CD4-positive, alpha-beta T cell treated with Interleukin-6 at 100 ng/mL for 8 hours (primary cell): ENCODE results near the gene CACNA1A.
"Not testable (repeated sequence)": the region's sequence is repeated elsewhere in the genome, so short reads cannot be mapped to it uniquely, and the experiment has no call there.

ENCODE experiments used
- DNase-seq: peaks from one replicate; pipeline ENCODE4 v3.0.0-alpha.2; 2020; ENCODE audit warnings: mixed read lengths, low spot score

CACNA1A gene

DNA sequence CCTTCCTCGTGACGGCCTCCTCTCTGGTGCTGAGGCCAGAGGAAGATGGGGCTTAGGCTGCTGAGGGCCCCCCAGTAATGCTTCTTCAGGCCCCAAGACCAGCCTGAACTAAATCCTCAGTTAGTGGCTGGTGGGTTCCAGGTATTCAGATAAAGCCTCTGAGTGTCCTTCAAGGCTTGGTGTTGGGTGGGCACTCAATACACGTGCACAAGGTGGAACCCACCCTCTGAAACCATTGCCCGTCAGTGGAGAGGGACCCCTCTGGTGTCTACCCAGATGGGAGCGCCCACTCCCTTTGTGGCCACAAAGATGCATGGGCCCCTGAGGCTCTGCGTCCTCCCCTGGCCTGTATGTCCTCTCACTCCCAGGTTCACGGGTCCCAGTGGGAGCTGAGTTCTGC lies 277.0 kb downstream of the CACNA1A start:
- no peak for DNase-seq

DNA sequence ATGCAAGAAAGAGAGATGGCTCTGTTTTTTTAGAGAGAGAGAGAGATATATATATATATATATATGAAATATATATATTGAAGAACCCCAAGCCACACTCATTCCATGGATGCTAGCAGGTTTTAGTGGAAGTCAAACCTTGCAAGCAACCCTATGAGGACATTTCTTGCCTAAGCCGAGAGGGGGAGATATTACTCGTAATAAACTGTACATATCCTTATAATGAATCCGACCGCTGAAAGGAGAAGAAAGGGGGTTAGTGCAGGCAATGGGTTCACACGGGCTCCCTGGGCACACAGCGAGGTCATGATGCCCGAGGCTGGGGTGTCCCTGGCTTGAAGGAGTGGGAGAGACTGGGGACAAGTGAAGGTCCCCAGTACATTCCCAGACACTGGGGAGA lies 277.7 kb downstream of the CACNA1A start:
- no peak for DNase-seq

DNA sequence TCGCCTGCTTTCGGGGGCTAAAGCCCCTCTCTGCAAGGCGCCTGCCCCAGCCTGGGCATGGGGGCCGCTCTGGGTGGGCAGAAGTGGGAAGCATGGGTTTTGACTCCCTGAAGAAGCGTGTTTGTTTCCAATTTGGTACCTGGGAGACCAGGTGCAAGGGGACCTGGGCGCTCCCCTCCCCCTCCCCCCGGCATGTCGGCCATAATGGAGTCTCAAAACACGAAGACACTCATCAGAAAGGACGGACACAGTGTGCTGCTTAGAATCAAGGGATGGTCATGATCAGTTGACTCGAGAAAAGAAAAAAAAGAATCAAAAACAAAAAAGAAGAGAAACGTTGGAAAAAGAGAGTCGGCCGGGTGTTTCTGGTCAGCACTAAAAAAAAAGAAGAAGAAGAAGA lies 279.3 kb downstream of the CACNA1A start:
- DNase-seq: no peak

DNA sequence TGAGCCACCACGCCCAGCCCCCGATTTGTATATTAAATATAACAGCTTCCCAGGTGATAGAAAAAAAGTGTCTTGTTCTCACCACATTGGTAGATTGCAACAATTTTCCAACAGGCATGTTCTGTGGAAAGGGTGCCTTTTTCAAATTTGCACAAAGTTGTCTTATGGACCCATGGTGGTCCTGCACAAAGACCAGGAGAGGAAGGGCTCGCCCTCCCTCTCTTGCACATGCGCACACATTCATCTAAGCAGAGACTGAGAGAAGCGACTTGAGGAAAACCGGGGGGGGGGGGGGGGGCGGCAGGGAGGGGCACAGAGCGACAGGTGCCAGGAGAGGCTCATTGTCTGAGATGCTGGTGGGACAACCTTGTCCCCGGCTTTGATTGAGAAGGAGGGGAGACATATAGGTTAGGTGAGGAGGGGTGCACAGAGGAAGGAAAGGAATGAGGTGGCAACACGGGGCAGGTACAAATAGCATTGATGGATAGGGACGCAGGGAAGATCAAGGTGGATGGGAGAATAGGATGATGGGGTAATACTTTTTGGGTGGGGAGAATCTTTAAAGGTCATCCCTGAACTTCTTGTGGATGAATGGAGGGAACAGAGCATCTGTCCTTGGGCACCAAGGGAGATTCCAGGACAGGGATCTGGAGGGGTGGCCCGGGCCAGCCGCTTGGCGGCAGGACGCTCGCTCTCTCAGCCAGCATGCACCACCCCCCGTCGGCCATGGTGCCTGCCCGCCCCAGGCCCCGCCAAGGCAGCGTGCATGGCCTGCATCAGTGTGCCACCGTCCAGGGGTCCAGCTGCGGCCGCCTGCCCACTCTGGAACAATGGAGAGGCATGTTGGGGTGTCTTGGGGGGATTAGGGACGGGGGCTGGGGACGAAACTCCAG lies 280.1 kb downstream of the CACNA1A start:
- DNase-seq: no peak

DNA sequence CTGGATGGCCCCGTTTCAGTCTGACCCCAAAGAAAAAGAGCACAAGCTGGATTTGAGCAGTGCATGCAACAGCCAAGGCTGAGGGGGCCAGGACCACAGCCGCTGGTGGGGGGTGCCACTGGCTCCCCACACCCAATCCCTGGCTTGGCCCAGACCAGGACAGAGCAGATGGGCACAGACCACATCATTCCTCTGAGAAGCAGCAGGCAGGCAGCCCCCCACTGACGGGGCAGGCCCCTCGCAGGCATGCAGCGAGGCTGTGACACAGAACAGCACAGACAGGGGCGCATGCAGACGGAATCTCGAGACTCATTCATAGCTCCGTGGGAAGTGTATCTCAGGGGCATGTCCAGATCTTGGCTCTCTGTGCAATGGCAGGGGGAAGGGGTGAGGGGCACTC lies 281.2 kb downstream of the CACNA1A start:
- no peak for DNase-seq

DNA sequence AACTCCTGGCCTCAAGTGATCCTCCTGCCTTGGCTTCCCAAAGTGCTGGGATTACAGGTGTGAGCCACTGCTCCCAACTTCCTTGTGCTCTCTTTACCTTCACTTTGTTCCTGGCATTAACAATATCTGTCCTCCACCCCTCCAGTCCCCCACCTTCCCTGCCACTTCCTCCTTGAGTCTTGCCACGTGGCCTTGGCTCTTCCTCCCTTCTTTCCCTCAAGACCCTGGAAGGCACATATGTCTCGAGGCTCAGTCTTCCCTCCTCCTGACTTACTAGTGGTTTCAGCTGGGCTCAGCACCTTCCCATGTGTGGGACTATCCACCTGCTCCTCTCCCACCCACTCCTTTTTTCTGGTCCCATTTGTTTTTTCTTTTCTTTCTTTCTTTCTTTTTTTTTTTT lies 285.4 kb downstream of the CACNA1A start:
- no peak for DNase-seq

DNA sequence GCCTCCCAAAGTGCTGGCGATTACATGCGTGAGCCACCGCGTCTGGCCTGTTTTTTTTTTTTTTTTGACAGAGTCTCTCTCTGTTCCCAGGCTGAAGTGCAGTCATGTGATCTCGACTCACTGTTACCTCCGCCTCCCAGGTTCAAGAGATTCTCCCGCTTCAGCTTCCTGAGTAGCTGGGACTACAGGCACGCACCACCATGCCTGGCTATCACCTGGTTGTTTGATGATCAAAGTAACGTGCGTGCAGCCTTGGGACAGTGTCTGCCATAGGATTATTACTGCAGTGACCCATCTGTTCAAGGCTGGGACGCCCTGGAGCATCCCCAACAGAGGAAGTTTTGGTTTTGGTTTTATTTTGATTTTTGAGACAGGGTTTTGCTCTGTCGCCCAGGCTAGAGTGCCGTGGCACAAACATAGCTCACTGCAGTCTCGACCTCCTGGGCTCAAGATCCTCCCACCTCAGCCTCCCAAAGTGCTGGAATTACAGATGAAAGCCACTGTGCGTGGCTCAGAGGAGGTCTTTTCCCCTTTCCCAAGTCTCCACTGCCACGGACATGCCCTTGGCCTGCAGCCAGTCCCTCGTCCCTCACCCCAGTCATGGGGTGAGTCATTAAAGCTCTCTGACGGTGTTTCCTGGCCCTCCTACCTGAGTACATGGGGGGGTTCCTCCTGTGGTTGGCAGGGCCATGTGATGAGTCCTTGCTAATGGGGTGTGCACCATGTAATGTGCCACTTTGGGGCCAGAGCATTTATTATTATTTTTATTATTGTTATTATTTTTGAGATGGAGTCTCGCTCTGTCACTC lies 290.5 kb downstream of the CACNA1A start:
- peak; percentile 53 for DNase-seq

DNA sequence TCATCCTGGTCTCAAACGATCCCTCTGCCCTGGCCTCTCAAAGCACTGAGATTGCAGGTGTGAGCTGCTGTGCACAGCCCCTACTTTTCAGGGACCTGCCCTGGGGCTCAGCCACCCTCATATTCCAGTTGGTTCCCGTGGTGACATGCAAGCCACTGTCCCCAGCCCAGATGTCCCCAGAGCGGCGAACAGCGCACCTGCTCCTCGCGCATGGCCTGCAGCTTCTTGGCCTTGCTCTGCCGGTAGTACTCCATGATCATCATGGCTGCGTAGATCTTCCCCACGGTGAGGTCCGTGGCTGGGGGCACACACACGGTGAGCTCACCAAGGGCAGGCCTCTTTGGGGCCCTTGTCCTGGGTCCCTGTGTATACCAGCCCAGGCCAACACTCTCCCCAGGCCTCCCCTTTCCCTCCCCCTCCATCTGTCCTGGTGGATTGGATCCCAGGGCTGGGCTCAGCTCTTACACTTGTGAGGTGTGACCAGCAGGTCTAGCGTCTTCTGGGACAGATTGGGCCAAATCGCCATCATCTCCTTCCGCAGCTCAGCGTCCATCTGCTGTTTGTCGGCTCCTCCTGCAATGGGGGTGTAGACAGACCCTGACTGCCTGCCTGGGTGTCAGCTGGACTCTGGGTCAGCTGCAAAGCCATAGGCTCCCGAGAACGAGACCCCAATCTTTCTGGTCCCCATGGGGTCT lies 292.1 kb downstream of the CACNA1A start:
- DNase-seq: no peak

DNA sequence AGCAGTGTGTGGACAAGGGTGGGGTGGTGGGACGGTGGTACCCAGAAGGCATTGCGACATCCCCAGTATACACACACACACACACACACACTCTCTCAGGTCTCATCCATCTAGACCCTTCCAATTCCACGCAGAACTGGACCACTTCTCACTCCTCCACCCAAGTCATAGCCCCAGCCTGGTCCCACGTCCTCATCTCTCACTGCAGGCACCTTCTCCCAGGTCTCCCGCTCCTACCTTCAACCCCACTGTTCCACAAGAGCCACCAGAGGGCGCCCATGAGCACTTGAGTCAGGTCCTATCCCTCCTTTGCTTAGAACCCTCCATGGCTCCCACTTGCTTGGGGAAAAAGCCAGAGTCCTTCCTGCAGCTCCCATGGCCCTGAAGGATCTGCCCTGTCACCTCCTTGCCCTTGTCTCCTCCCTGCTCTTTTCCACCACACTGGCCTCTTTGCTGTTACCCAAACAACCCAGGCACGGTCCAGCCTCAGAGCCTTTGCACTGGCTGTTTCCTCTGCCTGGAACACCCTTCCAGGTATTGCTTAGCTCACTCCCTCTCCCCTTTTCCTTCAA lies 293.4 kb downstream of the CACNA1A start:
- DNase-seq: peak; percentile 75

DNA sequence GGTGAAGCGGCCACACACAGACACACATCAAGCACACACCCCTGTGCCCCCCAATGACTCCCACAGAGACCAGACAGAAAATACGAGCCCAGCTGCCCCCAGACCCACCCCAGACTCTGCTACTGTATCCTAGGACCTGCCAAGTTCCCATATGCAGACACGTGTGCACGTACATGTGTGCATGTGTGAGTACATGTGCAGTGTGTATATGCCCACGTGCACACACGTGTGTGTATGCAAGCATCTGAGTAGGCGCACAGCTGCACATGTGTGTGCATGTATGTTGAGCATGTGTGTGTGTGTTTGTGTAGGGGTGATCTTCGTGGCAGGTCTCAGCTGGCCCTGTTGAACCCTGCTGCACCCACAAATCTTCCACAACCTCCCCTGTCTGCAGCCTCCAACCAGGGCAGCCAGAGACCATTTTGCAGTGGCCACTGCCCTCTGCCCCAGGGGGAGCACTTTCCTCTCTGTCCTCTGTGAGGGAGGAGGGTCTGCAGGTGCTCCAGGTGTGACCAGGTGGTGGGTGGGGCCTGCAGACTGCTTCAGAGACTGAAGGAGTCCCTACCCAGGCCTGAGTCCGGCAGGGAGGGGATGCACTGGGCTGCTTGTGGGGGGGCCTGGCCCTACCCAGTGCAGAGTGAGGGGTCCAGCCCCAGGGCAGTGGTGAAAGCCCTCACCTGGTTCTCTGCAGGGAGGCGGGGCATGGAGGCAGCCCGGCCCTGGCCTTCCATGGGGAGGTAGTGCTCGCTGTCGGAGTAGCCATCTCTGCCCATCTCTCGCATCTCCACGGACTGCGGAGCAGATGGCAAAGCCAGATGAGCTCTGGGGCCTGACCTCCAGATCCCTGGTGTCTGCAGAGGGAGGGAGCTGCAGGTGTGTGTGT lies 294.6 kb downstream of the CACNA1A start:
- no peak for DNase-seq

DNA sequence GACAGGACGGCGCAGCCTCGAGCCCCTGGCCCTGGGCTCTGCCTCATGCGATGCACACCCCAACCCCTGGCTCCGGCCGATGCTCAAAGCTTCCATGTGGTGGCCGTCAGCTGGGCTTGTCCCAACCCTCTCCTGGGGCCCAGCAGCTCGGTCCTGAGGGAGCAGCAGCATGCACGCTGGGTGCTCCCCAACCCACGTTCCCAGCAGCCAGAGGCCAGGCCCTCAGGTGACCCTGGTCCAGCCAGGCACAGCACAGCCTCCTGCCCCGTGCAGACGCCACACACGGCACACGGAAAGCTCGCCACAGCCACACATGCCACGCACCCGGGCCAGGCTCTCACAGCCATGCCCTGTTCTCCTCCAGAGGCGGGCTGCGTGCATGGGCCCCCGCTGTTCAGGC lies 295.3 kb downstream of the CACNA1A start:
- no peak for DNase-seq

DNA sequence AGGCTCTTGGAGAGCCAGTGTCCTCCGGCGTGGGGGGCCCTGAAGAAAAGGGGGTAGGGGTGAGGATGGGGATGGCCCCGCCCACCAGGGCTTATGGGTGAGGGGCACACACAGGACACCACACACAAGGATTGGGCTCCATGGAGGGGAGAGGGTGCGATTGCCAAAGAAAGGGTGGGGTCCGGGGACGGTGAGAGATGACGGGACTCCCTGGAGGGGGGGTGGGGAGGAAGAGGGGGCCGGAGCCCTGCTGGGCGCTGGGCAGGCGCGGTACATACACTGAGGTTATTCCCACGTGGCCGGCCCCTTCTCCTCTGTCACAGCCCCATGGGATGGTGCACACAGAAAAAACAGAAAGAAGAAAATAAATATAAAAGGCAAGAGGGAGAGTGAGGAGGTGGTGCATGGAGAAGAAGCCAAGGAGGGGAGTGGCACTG lies 295.9 kb downstream of the CACNA1A start:
- no peak for DNase-seq

DNA sequence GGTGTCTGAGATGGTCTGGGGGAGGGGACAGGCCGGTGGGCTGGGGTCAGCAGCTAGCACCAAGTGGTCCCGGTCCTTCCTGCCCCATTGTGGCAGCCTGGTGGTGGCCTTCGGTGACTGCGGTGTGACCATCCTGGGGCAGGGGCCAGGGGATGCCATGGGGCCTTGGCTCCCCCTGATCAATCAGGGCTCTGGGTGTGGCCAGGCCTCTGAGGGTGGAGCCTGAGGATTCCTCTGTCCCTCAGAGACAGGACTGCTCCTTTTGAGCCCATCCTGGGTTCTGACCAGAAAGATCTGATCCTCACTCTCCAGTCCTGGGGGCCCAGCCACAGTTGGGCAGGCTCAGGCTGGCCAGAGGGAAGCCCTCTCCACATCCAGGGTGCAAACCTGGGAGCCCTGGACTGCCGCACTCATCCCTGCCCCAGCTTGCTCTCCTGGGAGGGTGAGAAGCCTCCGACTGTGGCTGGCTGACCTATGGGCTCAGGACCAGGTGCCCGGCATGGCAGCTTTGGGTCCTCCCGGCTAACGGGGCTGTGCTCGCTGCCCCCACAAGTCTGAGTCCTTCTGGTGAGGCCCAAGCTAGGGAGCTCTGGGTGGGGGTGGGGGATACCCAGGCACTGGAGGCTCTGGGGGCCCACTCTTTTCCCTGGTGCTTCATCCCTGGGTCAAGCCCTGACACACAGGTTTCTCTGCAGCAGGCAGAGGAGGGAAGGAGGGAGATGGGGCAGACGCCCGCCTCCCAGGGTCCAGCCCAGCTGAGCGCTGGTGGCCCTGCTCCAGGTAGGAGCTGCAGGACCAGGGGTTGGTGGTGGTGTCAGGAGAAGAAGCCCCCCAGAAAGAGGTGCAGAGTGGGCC lies 296.6 kb downstream of the CACNA1A start:
- no peak for DNase-seq

DNA sequence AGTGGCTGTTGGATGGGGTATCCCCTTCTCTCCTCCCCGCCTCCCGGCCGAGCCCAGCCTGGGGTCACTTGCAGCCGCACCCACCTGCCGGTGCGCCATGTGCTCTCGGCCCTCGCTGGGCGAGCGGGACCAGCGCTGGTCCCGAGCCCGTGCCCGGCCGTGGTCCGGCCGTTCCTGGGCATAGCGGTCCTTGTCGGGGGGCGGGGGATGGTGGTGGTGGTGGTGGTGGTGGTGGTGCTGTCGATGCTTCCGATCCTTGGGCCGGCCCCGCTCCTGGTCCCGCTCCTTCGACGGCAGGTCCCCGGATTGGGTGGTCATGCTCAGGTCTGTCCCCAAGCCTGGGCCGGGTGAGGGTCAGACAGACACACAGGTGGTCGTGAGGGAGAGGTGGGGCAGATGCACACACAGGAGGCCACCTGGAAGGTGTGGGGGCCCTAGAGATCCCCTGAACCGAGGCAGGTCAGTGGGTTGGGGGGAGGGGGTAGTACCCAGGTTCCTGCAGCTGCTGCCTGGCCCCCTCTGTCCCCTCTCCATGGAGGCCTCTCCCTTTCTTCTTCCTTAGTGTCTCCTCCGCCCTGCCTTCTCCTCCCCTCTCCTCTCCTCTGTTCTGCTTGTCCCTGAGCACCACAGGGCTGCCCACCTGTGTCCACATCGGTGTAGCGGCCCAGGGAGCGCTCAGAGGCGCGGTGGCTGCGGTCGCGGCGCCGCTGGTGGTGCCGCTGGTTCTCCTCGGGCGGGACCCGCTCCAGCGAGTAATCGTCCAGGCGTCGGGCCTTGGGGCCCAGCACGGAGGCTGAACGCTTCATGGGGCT lies 297.4 kb downstream of the CACNA1A start:
- DNase-seq: no peak

DNA sequence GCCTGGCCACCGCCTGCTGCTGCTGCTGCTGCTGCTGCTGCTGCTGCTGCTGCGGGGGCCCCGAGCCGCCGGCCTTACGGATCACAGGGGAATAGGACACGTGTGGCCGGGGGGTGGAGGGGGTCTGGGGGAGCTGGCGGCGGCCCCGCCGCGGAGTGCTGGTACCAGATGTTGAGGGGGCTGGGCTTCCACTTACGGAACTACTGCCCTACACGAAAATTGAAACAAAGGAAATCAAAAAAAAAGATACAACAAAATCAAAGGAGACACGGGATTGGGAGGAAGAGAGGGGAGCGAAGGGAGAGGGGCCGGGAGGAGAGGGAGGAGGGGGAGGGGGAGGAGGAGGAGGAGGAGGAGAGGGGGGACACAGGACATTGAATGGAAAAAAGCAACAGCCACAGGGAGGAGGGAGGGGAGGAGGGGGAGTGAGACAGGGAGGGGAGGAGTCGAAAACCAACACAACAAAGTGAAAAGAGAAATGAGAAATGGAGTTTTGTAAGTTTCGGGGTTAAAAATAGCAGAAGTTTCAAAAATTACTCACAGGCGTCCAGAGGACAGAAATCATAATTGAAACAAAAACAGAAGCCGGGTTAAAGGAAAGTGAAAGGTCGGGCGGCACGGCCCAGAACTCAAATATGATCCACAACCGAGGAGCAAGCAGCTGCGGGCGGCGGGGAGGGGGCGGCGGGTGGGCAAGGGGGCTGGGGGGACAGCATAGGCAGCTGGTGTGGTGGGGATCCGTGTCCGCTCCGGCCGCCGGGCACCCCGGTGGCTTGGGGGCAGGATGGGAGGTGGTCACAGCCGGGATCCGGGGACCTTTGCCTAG lies 298.2 kb downstream of the CACNA1A start:
- peak; percentile 41 for DNase-seq

DNA sequence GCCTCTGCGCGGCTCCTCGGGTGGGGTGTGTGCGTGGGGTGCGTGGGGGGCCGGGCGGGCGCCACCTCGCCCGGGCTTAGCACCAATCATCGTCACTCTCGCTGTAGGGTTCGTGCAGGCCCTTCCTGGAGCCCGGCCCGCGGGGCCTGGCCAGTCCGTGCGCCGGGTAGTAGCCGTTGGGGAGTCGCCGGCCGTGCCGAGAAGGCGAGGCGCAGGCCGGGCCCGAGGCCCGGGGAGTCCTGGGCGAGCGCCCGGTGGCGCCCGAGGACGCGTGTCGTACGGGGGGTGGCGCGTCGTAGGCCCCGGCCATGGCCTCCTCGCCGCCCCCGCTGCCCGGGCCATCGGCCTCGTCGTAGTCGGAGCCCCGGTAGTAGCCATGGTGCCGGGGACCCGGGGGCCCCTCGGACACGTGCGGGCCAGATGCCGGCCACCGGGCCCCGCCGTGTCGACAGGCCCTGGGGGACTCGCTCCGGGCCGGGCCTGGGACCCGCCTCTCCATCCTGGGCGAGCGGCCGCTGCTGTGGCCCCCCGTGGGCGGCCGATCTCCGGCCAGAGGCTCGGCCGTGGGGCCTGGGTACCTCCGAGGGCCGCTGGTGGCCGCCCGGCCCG lies 298.9 kb downstream of the CACNA1A start:
- DNase-seq: no peak

DNA sequence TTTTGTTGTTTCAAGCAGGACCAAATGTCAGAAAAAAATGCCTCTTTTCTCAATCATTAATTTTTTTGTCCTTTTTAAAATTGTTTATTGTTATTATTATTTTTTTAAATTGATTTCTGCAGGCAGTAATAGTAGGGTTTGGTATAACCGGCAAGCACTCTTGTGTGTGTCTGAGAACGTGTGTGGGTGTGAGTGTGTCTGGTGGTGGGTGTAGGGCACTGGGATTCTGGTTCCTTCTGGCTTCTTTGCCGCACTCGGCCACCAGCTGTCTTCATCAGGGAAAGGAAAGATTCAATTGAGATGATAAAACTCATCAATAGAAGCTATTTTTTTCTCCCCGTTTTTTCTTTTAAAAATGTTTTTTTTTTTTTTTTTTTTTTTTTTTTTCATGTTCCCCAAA lies 299.7 kb downstream of the CACNA1A start:
- no peak for DNase-seq

DNA sequence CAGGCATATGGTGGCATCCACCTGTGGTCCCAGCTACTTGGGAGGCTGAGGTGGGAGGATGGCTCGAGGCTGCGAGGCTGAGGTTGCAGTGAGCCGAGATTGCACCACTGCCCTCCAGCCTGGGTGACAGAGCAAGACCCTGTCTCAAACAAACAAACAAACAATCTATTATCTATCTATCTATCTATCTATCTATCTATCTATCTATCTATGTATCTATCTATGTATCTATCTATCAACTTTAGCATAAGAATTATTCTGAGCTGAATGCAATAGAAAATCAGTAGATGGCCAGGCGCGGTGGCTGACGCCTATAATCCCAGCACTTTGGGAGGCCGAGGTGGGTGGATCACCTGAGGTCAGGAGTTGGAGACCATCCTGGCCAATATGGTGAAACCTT lies 304.2 kb downstream of the CACNA1A start:
- not testable (repeated sequence) for DNase-seq
